Liver (tissue), 9 donors: Measurements from ENCODE around the gene ROPN1L. TPM values are rescaled to one million over a fixed set of nuclear protein-coding genes. Genes with fewer than 3 reads are reported as not detected.

Experiments used
- DNase-seq: peaks from one replicate; pipeline ENCODE4 v3.0.0-alpha.2; 2017; ENCODE audit warnings: low spot score
- H3K27ac ChIP-seq, 2 donors: one replicate each; pipeline ENCODE4 v1.7.0; 2013; ENCODE audit warnings: inconsistent platforms in 2 of 2, low read length in 2 of 2, control low read depth in 1 of 2, low read depth in 1 of 2, mild to moderate bottlenecking in 1 of 2
- H3K27me3 ChIP-seq, 4 donors: one replicate each; pipeline versions ENCODE4 v1.6.1 to v1.7.0; 2013; ENCODE audit warnings: low read length in 3 of 4, inconsistent platforms in 1 of 4, mild to moderate bottlenecking in 1 of 4, moderate library complexity in 1 of 4; ENCODE audit not compliant: control insufficient read depth in 4 of 4, insufficient read depth in 4 of 4
- H3K36me3 ChIP-seq, 4 donors: one replicate each; pipeline versions ENCODE4 v1.6.1 to v1.7.0; 2013; ENCODE audit warnings: low read length in 3 of 4, mild to moderate bottlenecking in 3 of 4, low read depth in 1 of 4, moderate library complexity in 1 of 4; ENCODE audit not compliant: control insufficient read depth in 4 of 4, insufficient read depth in 3 of 4
- H3K4me1 ChIP-seq, 4 donors: one replicate each; pipeline versions ENCODE4 v1.6.1 to v1.7.0; 2013; ENCODE audit warnings: low read length in 3 of 4, mild to moderate bottlenecking in 3 of 4, moderate library complexity in 1 of 4; ENCODE audit not compliant: control insufficient read depth in 4 of 4, insufficient read depth in 4 of 4
- H3K4me3 ChIP-seq, 3 donors: one replicate each; pipeline versions ENCODE4 v1.6.1 to v1.7.0; 2013; ENCODE audit warnings: low read length in 3 of 3, control low read depth in 1 of 3, low read depth in 1 of 3, mild to moderate bottlenecking in 1 of 3
- H3K9ac ChIP-seq, 2 donors: one replicate each; pipeline ENCODE4 v1.7.0; 2013; ENCODE audit warnings: low read length in 2 of 2, mild to moderate bottlenecking in 2 of 2, moderate library complexity in 2 of 2, control low read depth in 1 of 2, low read depth in 1 of 2
- H3K9me3 ChIP-seq, 4 donors: one replicate each; pipeline versions ENCODE4 v1.6.1 to v1.7.0; 2013; ENCODE audit warnings: low read length in 3 of 4; ENCODE audit not compliant: control insufficient read depth in 4 of 4
- ATF3 ChIP-seq: IDR thresholded peaks from 2 replicates; pipeline ENCODE4 v1.6.1; 2016; ENCODE audit warnings: antibody characterized with exemption
- CTCF ChIP-seq: fragments of 150-350 bp; IDR thresholded peaks from 2 replicates; pipeline ENCODE4 v1.5.1; 2017; ENCODE audit warnings: improper control_type of control experiment, low read depth, low read length; ENCODE audit not compliant: missing input control
- FOXA1 ChIP-seq: IDR thresholded peaks from 2 replicates; pipeline ENCODE4 v1.6.1; 2016; ENCODE audit warnings: antibody characterized with exemption
- FOXA2 ChIP-seq: IDR thresholded peaks from 2 replicates; pipeline ENCODE4 v1.6.1; 2016; ENCODE audit warnings: antibody characterized with exemption
- GABPA ChIP-seq, 2 donors: IDR thresholded peaks in 1 of 2; conservative IDR thresholded peaks in 1 of 2; 2 replicates each; pipeline ENCODE4 v1.6.1; 2016; ENCODE audit warnings: antibody characterized with exemption in 2 of 2, mild to moderate bottlenecking in 1 of 2, moderate library complexity in 1 of 2
- HNF4G ChIP-seq: IDR thresholded peaks from 2 replicates; pipeline ENCODE4 v1.6.1; 2016; ENCODE audit warnings: antibody characterized with exemption
- MAX ChIP-seq: IDR thresholded peaks from 2 replicates; pipeline ENCODE4 v1.6.1; 2016; ENCODE audit warnings: antibody characterized with exemption
- NR2F2 ChIP-seq: IDR thresholded peaks from 2 replicates; pipeline ENCODE4 v1.6.1; 2016; ENCODE audit warnings: antibody characterized with exemption
- RAD21 ChIP-seq, 2 donors: IDR thresholded peaks; 2 replicates each; pipeline ENCODE4 v1.6.1; 2016; ENCODE audit warnings: antibody characterized with exemption in 2 of 2, mild to moderate bottlenecking in 2 of 2
- REST ChIP-seq: IDR thresholded peaks from 2 replicates; pipeline ENCODE4 v1.6.1; 2016; ENCODE audit warnings: antibody characterized with exemption, mild to moderate bottlenecking
- RXRA ChIP-seq, 2 donors: IDR thresholded peaks; 2 replicates each; pipeline ENCODE4 v1.6.1; 2017 to 2018; ENCODE audit warnings: antibody characterized with exemption in 2 of 2, mild to moderate bottlenecking in 1 of 2
- SP1 ChIP-seq: IDR thresholded peaks from 2 replicates; pipeline ENCODE4 v1.6.1; 2018; ENCODE audit warnings: antibody characterized with exemption, mild to moderate bottlenecking
- TAF1 ChIP-seq: conservative IDR thresholded peaks from 2 replicates; pipeline ENCODE4 v1.6.1; 2016; ENCODE audit warnings: antibody characterized with exemption, mild to moderate bottlenecking
- WGBS: extraction: QIAGEN DNeasy Blood & Tissue Kit; methylation state at CpG from one replicate; pipeline ENCODE4 v1.1.7; 2013; 5-methylcytosine and 5-hydroxymethylcytosine counted together
- polyA plus RNA-seq, 2 donors: library from polyadenylated mRNA; stranded (reverse) in 1 of 2; unstranded in 1 of 2; fragments of 200-250 nt in 1 of 2; fragments of >200 nt in 1 of 2; fragmentation: Nextera tagmentation in 1 of 2; extraction: Ambion mirVana in 1 of 2; gene quantifications; one replicate each; pipeline versions ENCODE4 v1.2.1 to v1.2.3, GENCODE V29; 2013 to 2015
- total RNA-seq, 2 donors: library from RNA; depleted of rRNA; stranded (reverse); fragments of >200 nt; gene quantifications; one replicate each; pipeline ENCODE4 v1.2.3, GENCODE V29; 2014
- donor health status: healthy.
- donor health status: healthy.
- donor health status: healthy.
- donor health status: healthy.
- donor health status: healthy.

Gene ROPN1L
- total and polyA plus RNA-seq, 4 donors: 0.25 to 1.3 (median 0.87) TPM

GRCh38 chr5:10500669-10501068 is 59.0 kb downstream of the ROPN1L start:
- H3K4me1 ChIP-seq: no peaks in the 10 kb centered on the region
- no peak overlapping the region for H3K9ac ChIP-seq
- no peak for DNase-seq
- H3K36me3 ChIP-seq: no peaks in the 10 kb centered on the region
- H3K27me3 ChIP-seq: no peaks in the 10 kb centered on the region
- no peaks in the 10 kb centered on the region for H3K9me3 ChIP-seq
- H3K27ac ChIP-seq: no peak overlapping the region
- TF ChIP-seq CTCF: no peak
- no peak for TF ChIP-seq TAF1
- 88% methylated on average over 3 of the region's 3 CpGs for WGBS
- no peak overlapping the region for H3K4me3 ChIP-seq

- Histone ChIP-seq H3K9ac (no peak overlapping the region), H3K27me3 (no peaks in the 10 kb centered on the region), H3K4me3 (no peak overlapping the region), H3K27ac (no peak overlapping the region), H3K9me3 (no peaks in the 10 kb centered on the region), H3K36me3 (no peaks in the 10 kb centered on the region), H3K4me1 (no peaks in the 10 kb centered on the region)
- no peak for DNase-seq
- TF ChIP-seq HNF4G (no peak), RXRA (IDR thresholded peaks at IDR 0.05) (no peak), RAD21 (IDR thresholded peaks at IDR 0.05) (no peak), FOXA2 (no peak), GABPA (IDR thresholded peaks at IDR 0.05 in 1 of 2, conservative IDR thresholded peaks at IDR 0.05 in 1 of 2) (no peak), SP1 (no peak), CTCF (no peak), MAX (no peak), ATF3 (no peak), NR2F2 (no peak), REST (no peak), FOXA1 (no peak)
- 79% methylated on average over 9 of the region's 9 CpGs for WGBS
Observed at GRCh38 chr5:10501554-10502075, 59.9 kb downstream of the ROPN1L start.
